GM23338 (cell line): Measurements from ENCODE around the gene RASL12. TPM values are rescaled to one million over a fixed set of nuclear protein-coding genes. Genes with fewer than 3 reads are reported as not detected.

Source experiments
- ATAC-seq: fragments of 200-7000 bp; cut with Tn5 transposase; 3 replicates; pipeline ENCODE4 v1.9.1; 2020
- DNase-seq: peaks from one replicate; pipeline ENCODE4 v3.0.0-alpha.2; 2015; ENCODE audit warnings: low spot score
- H2AFZ ChIP-seq: fragments of 200-600 bp; sonication (generic); 2 replicates; pipeline ENCODE4 v1.8.0; 2016; ENCODE audit warnings: antibody characterized with exemption, mild to moderate bottlenecking, moderate library complexity
- H3F3A ChIP-seq: fragments of 200-600 bp; sonication (generic); replicated peaks from 2 replicates; pipeline ENCODE4 v1.8.0; 2017; ENCODE audit warnings: antibody characterized with exemption, mixed run types, low read depth
- H3K27ac ChIP-seq: fragments of 200-600 bp; sonication (generic); 2 replicates; pipeline ENCODE4 v1.6.1; 2016; ENCODE audit warnings: low read depth
- H3K27me3 ChIP-seq: fragments of 200-600 bp; sonication (generic); 2 replicates; pipeline ENCODE4 v1.8.0; 2016; ENCODE audit warnings: mild to moderate bottlenecking, mixed run types, moderate library complexity; ENCODE audit not compliant: insufficient read depth
- H3K36me3 ChIP-seq: fragments of 200-600 bp; sonication (generic); 2 replicates; pipeline ENCODE4 v1.8.0; 2016; ENCODE audit warnings: mild to moderate bottlenecking; ENCODE audit not compliant: insufficient read depth
- H3K4me1 ChIP-seq: fragments of 200-600 bp; sonication (generic); 2 replicates; pipeline ENCODE4 v1.8.0; 2016; ENCODE audit warnings: mild to moderate bottlenecking, moderate library complexity; ENCODE audit not compliant: insufficient read depth
- H3K4me2 ChIP-seq: fragments of 200-600 bp; sonication (generic); 2 replicates; pipeline ENCODE4 v1.7.1; 2017; ENCODE audit warnings: mixed run types
- H3K4me3 ChIP-seq: fragments of 200-600 bp; sonication (generic); 2 replicates; pipeline ENCODE4 v1.6.1; 2016; ENCODE audit warnings: mixed run types
- H3K79me2 ChIP-seq: fragments of 200-600 bp; sonication (generic); replicated peaks from 2 replicates; pipeline ENCODE4 v1.8.0; 2017; ENCODE audit warnings: mild to moderate bottlenecking; ENCODE audit not compliant: insufficient read depth
- H3K9me2 ChIP-seq: fragments of 200-600 bp; sonication (generic); 2 replicates; pipeline ENCODE4 v1.8.0; 2017; ENCODE audit not compliant: insufficient read depth
- H4K20me1 ChIP-seq: fragments of 200-600 bp; sonication (generic); replicated peaks from 2 replicates; pipeline ENCODE4 v1.8.0; 2017; ENCODE audit warnings: mild to moderate bottlenecking; ENCODE audit not compliant: insufficient read depth
- H3K27ac Mint-ChIP-seq: 2 replicates; pipeline ENCODE4 v1.8.0; 2020; ENCODE audit warnings: inconsistent platforms, mild to moderate bottlenecking, moderate library complexity, mixed read lengths
- H3K27me3 Mint-ChIP-seq: 3 replicates; pipeline ENCODE4 v1.8.0; 2022; ENCODE audit warnings: low read depth, mild to moderate bottlenecking, moderate library complexity, mixed read lengths, inconsistent platforms; ENCODE audit not compliant: insufficient read depth, poor library complexity
- H3K36me3 Mint-ChIP-seq: 3 replicates; pipeline ENCODE4 v1.8.0; 2021; ENCODE audit warnings: low read depth, mild to moderate bottlenecking, inconsistent platforms, moderate library complexity, mixed read lengths
- H3K4me1 Mint-ChIP-seq: 3 replicates; pipeline ENCODE4 v1.8.0; 2020; ENCODE audit warnings: mild to moderate bottlenecking, inconsistent platforms, mixed read lengths
- H3K4me3 Mint-ChIP-seq: 3 replicates; pipeline ENCODE4 v1.8.0; 2021; ENCODE audit warnings: moderate library complexity, mild to moderate bottlenecking, inconsistent platforms, mixed read lengths
- H3K9me3 Mint-ChIP-seq: 3 replicates; pipeline ENCODE4 v1.8.0; 2020; ENCODE audit warnings: moderate library complexity, mild to moderate bottlenecking, inconsistent platforms, mixed read lengths
- CREB1 ChIP-seq: fragments of 250-450 bp; sonication (Bioruptor Pico); IDR thresholded peaks from 2 replicates; pipeline ENCODE4 v1.5.0; 2020; ENCODE audit warnings: low read depth, mild to moderate bottlenecking, moderate library complexity
- EZH2 ChIP-seq: fragments of 200-600 bp; sonication (generic); IDR thresholded peaks from one replicate; pipeline ENCODE4 v1.8.0; 2017; ENCODE audit warnings: antibody characterized with exemption, mild to moderate bottlenecking, low read depth; ENCODE audit not compliant: unreplicated experiment
- EZH2phosphoT487 ChIP-seq: fragments of 200-600 bp; sonication (generic); IDR thresholded peaks from one replicate; pipeline ENCODE4 v1.8.1; 2018; ENCODE audit warnings: antibody characterized with exemption; ENCODE audit not compliant: unreplicated experiment
- JUNB ChIP-seq: IDR thresholded peaks from one replicate; pipeline ENCODE4 v1.6.1; 2016; ENCODE audit warnings: antibody characterized with exemption; ENCODE audit not compliant: unreplicated experiment
- NANOG ChIP-seq: IDR thresholded peaks from 2 replicates; pipeline ENCODE4 v1.6.1; 2016; ENCODE audit warnings: antibody characterized with exemption, borderline replicate concordance
- POLR2AphosphoS5 ChIP-seq: IDR thresholded peaks from 2 replicates; pipeline ENCODE4 v1.6.1; 2016; ENCODE audit warnings: antibody characterized with exemption, low read depth
- STAT1 ChIP-seq: IDR thresholded peaks from one replicate; pipeline ENCODE4 v1.6.1; 2016; ENCODE audit warnings: antibody characterized with exemption; ENCODE audit not compliant: unreplicated experiment
- ZNF114 ChIP-seq: fragments of 250-450 bp; sonication (Bioruptor Pico); IDR thresholded peaks from 2 replicates; pipeline ENCODE4 v1.5.0; 2020; ENCODE audit warnings: mild to moderate bottlenecking, moderate library complexity
- ZNF331 ChIP-seq: fragments of 250-450 bp; sonication (Bioruptor Pico); IDR thresholded peaks from 2 replicates; pipeline ENCODE4 v1.5.0; 2020; ENCODE audit warnings: low read depth, mild to moderate bottlenecking, moderate library complexity
- polyA plus RNA-seq: library from polyadenylated mRNA; unstranded; fragments of >200 nt; fragmentation: Nextera tagmentation; extraction: Ambion mirVana; gene quantifications from 2 replicates; pipeline ENCODE4 v1.2.1, GENCODE V29; 2016
- total RNA-seq: library from RNA; depleted of rRNA; stranded (reverse); fragments of >200 nt; shearing (Covaris generic); gene quantifications from 2 replicates; pipeline ENCODE4 v1.2.3, GENCODE V29; 2014
- TF ChIP-seq, protein P1 (sequence below): IDR thresholded peaks from 2 replicates; pipeline ENCODE4 v1.6.1; 2016; ENCODE audit warnings: antibody characterized with exemption
- TF ChIP-seq, protein P2 (sequence below): fragments of 250-450 bp; sonication (Bioruptor Pico); IDR thresholded peaks from 2 replicates; pipeline ENCODE4 v1.5.0; 2020; ENCODE audit warnings: mild to moderate bottlenecking, moderate library complexity
- TF ChIP-seq, protein P3 (sequence below), 2 experiments: fragments of 200-600 bp in 1 of 2; sonication (generic) in 1 of 2; conservative IDR thresholded peaks; 2 replicates each; pipeline versions ENCODE4 v1.5.1 to v1.6.1; 2016 to 2017; ENCODE audit warnings: antibody characterized with exemption in 2 of 2, low read depth in 2 of 2, mild to moderate bottlenecking in 2 of 2, moderate library complexity in 1 of 2

Gene RASL12
- total and polyA plus RNA-seq, 2 experiments from 2014 or later, result 4.5 to 27.7 TPM

DNA sequence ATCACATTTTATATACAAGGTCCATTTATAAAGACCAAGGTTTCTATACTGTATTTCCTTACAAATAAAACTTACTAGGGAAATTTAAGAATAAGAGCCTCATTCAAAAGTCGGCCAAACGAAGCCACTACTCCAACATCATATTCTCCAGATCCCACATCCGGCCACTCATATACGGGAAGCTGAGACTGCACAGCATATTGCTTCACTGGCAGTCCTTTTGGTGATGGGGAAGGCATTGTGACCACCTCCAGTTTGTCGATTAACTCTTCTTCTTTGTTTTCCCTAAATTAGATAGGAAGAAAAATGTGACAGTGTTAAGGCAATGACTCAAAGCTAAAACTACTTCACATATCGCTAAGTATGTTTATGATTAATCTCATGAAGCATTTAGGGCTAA is 41.0 kb downstream of the RASL12 start:
- no peak for ATAC-seq
- peaks cover 15% of the 10 kb centered on the region for H3K79me2 ChIP-seq
- Mint-ChIP-seq H3K4me3 (no peak overlapping the region), H3K36me3 (peaks cover 19% of the 10 kb centered on the region), H3K4me1 (peaks cover 8% of the 10 kb centered on the region), H3K27me3 (peaks cover 11% of the 10 kb centered on the region), H3K9me3 (no peaks in the 10 kb centered on the region), H3K27ac (no peak overlapping the region)
- H3K27ac ChIP-seq, result no peak overlapping the region
- no peak overlapping the region for H3K4me3 ChIP-seq
- H3K36me3 ChIP-seq, result no peaks in the 10 kb centered on the region
- DNase-seq, result no peak
- TF ChIP-seq EZH2phosphoT487 (no peak), ZNF331 (CRISPR knock-in tag) (no peak), CREB1 (CRISPR knock-in tag) (no peak), EZH2 (no peak), POLR2AphosphoS5 (no peak), NANOG (no peak), ZNF114 (CRISPR knock-in tag) (no peak), STAT1 (no peak), JUNB (no peak)
- TF ChIP-seq, protein P1, sequence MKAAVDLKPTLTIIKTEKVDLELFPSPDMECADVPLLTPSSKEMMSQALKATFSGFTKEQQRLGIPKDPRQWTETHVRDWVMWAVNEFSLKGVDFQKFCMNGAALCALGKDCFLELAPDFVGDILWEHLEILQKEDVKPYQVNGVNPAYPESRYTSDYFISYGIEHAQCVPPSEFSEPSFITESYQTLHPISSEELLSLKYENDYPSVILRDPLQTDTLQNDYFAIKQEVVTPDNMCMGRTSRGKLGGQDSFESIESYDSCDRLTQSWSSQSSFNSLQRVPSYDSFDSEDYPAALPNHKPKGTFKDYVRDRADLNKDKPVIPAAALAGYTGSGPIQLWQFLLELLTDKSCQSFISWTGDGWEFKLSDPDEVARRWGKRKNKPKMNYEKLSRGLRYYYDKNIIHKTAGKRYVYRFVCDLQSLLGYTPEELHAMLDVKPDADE, result no peak
- TF ChIP-seq, protein P2, sequence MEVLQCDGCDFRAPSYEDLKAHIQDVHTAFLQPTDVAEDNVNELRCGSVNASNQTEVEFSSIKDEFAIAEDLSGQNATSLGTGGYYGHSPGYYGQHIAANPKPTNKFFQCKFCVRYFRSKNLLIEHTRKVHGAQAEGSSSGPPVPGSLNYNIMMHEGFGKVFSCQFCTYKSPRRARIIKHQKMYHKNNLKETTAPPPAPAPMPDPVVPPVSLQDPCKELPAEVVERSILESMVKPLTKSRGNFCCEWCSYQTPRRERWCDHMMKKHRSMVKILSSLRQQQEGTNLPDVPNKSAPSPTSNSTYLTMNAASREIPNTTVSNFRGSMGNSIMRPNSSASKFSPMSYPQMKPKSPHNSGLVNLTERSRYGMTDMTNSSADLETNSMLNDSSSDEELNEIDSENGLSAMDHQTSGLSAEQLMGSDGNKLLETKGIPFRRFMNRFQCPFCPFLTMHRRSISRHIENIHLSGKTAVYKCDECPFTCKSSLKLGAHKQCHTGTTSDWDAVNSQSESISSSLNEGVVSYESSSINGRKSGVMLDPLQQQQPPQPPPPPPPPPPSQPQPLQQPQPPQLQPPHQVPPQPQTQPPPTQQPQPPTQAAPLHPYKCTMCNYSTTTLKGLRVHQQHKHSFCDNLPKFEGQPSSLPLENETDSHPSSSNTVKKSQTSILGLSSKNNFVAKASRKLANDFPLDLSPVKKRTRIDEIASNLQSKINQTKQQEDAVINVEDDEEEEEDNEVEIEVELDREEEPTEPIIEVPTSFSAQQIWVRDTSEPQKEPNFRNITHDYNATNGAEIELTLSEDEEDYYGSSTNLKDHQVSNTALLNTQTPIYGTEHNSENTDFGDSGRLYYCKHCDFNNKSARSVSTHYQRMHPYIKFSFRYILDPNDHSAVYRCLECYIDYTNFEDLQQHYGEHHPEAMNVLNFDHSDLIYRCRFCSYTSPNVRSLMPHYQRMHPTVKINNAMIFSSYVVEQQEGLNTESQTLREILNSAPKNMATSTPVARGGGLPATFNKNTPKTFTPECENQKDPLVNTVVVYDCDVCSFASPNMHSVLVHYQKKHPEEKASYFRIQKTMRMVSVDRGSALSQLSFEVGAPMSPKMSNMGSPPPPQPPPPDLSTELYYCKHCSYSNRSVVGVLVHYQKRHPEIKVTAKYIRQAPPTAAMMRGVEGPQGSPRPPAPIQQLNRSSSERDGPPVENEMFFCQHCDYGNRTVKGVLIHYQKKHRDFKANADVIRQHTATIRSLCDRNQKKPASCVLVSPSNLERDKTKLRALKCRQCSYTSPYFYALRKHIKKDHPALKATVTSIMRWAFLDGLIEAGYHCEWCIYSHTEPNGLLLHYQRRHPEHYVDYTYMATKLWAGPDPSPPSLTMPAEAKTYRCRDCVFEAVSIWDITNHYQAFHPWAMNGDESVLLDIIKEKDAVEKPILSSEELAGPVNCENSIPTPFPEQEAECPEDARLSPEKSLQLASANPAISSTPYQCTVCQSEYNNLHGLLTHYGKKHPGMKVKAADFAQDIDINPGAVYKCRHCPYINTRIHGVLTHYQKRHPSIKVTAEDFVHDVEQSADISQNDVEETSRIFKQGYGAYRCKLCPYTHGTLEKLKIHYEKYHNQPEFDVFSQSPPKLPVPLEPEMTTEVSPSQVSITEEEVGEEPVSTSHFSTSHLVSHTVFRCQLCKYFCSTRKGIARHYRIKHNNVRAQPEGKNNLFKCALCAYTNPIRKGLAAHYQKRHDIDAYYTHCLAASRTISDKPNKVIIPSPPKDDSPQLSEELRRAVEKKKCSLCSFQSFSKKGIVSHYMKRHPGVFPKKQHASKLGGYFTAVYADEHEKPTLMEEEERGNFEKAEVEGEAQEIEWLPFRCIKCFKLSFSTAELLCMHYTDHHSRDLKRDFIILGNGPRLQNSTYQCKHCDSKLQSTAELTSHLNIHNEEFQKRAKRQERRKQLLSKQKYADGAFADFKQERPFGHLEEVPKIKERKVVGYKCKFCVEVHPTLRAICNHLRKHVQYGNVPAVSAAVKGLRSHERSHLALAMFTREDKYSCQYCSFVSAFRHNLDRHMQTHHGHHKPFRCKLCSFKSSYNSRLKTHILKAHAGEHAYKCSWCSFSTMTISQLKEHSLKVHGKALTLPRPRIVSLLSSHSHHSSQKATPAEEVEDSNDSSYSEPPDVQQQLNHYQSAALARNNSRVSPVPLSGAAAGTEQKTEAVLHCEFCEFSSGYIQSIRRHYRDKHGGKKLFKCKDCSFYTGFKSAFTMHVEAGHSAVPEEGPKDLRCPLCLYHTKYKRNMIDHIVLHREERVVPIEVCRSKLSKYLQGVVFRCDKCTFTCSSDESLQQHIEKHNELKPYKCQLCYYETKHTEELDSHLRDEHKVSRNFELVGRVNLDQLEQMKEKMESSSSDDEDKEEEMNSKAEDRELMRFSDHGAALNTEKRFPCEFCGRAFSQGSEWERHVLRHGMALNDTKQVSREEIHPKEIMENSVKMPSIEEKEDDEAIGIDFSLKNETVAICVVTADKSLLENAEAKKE (CRISPR knock-in tag), result no peak
- TF ChIP-seq, protein P3, sequence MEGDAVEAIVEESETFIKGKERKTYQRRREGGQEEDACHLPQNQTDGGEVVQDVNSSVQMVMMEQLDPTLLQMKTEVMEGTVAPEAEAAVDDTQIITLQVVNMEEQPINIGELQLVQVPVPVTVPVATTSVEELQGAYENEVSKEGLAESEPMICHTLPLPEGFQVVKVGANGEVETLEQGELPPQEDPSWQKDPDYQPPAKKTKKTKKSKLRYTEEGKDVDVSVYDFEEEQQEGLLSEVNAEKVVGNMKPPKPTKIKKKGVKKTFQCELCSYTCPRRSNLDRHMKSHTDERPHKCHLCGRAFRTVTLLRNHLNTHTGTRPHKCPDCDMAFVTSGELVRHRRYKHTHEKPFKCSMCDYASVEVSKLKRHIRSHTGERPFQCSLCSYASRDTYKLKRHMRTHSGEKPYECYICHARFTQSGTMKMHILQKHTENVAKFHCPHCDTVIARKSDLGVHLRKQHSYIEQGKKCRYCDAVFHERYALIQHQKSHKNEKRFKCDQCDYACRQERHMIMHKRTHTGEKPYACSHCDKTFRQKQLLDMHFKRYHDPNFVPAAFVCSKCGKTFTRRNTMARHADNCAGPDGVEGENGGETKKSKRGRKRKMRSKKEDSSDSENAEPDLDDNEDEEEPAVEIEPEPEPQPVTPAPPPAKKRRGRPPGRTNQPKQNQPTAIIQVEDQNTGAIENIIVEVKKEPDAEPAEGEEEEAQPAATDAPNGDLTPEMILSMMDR (conservative IDR thresholded peaks at IDR 0.05; ENCODE audit: low read depth in 2 of 2), result no peak
- H3K4me1 ChIP-seq, result peaks cover 10% of the 10 kb centered on the region
- H3K4me2 ChIP-seq, result no peak overlapping the region
- no peaks in the 10 kb centered on the region for H3K27me3 ChIP-seq
- H4K20me1 ChIP-seq, result peaks cover 15% of the 10 kb centered on the region
- H3F3A ChIP-seq, result 0 out of 2 replicates have a peak, but pooled peaks cover 6% of the 10 kb centered on the region
- H3K9me2 ChIP-seq, result no peaks in the 10 kb centered on the region
- no peak overlapping the region for H2AFZ ChIP-seq
